Lower leg skin (tissue), 4 donors: ENCODE measurements around the gene WSCD1. TPM values are rescaled to one million over a fixed set of nuclear protein-coding genes. Genes with fewer than 3 reads are reported as not detected.

ENCODE experiments used
- DNase-seq, 2 donors: peaks; one replicate each; pipeline ENCODE4 v3.0.0-alpha.2; 2019; ENCODE audit warnings: low spot score in 2 of 2
- H3K4me3 ChIP-seq: fragments of 200-600 bp; sonication (generic); 2 replicates; pipeline ENCODE4 v1.5.1; 2017; ENCODE audit warnings: mild to moderate bottlenecking, low read depth; ENCODE audit not compliant: poor library complexity, severe bottlenecking
- CTCF ChIP-seq, 3 donors: fragments of 450-650 bp; IDR thresholded peaks; one replicate each; pipeline ENCODE4 v1.5.1; 2016; ENCODE audit warnings: antibody characterized with exemption in 3 of 3, mild to moderate bottlenecking in 3 of 3, moderate library complexity in 2 of 3
- POLR2A ChIP-seq, 2 donors: fragments of 450-650 bp; IDR thresholded peaks; one replicate each; pipeline ENCODE4 v1.6.1; 2016 to 2017; ENCODE audit warnings: antibody characterized with exemption in 2 of 2, mild to moderate bottlenecking in 1 of 2, moderate library complexity in 1 of 2
- WGBS, 2 donors: methylation state at CpG; one replicate each; pipeline ENCODE4 v1.1.5; 2018; 5-methylcytosine and 5-hydroxymethylcytosine counted together
- intact Hi-C: fragments of 100-400 bp; cut with DNase I; formaldehyde crosslinking; loops from one replicate; pipeline ENCODE4 v1.15.0; 2023; ENCODE audit warnings: low total_unique reads
- total RNA-seq, 4 donors: library from RNA; depleted of rRNA; stranded (reverse); fragments of >200 nt; gene quantifications; one replicate each; pipeline ENCODE4 v1.1.0, GENCODE V29; 2016

Gene WSCD1
- total RNA-seq, 4 donors from 2014 or later = 2.5 to 5.3 (median 2.9) TPM

DNA sequence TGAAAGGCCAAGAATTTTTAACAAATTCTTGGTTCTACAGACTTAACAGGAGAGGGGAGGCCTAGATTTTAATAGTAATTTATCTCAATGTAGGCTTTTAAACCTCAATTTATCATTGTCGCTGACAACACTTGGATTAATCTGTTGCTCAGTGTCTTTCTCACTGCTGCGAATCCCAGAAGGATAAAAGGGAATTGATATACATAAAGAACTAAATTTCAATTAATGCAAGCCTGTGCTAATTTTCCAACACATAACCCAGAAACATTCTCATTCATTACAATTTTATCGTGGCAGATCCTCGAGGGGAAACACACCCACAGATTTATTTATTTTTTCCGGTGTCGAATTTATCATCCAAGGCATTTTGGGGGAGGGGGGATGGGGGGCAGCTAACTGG, 98.1 kb downstream of the WSCD1 start:
- H3K4me3 ChIP-seq = no peak overlapping the region
- TF ChIP-seq CTCF (IDR thresholded peaks at IDR 0.05) (no peak), POLR2A (IDR thresholded peaks at IDR 0.05) (no peak)
- WGBS, 2 donors = 73 to 80% methylated on average over 6 of the region's 6 CpGs
- no peak for DNase-seq
- intact Hi-C loops = no loop called here

GRCh38 chr17:6170349-6170748, 100.2 kb downstream of the WSCD1 start:
- peak in 1 of 2 donors; percentile 45 for DNase-seq
- WGBS, 2 donors = 41 to 44% methylated on average over 4 of the region's 4 CpGs
- TF ChIP-seq CTCF (IDR thresholded peaks at IDR 0.05) = no peak
- TF ChIP-seq POLR2A (IDR thresholded peaks at IDR 0.05) = no peak
- intact Hi-C loops = no loop called here
- no peak overlapping the region for H3K4me3 ChIP-seq

GRCh38 chr17:6172642-6173330, 102.6 kb downstream of the WSCD1 start:
- intact Hi-C loops = no loop called here
- WGBS, 2 donors = 73 to 74% methylated on average over 9 of the region's 9 CpGs

DNA sequence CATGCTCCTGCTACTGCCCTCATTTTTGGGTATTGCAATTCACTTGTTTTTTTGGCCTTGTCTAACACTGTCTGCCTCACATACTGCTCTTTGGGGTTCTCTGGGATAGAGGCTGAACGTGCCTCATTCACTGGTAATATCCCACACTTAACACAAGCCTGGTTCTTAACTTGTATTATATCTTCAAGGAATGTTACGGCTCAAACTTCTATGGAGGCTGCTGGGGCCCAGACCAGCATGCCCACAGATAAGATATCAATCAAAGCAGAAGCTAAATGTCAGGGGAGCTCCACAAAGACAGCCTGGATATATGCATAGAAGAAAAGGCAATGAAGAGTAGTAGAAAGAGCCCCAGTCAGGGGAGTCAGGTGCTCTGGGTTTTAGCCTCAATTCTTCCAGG, 103.5 kb downstream of the WSCD1 start:
- intact Hi-C loops = no loop called here

More at GRCh38 chr17:6172642-6173330, 102.6 kb downstream of the WSCD1 start:
- TF ChIP-seq CTCF (IDR thresholded peaks at IDR 0.05) = no peak
- no peak for TF ChIP-seq POLR2A (IDR thresholded peaks at IDR 0.05)
- H3K4me3 ChIP-seq = no peak overlapping the region
- DNase-seq = peak in 1 of 2 donors; percentile 45

More for the DNA sequence above, 103.5 kb downstream of the WSCD1 start:
- DNase-seq = peak in 1 of 2 donors; percentile 39
- no peak overlapping the region for H3K4me3 ChIP-seq
- no peak for TF ChIP-seq CTCF (IDR thresholded peaks at IDR 0.05)
- TF ChIP-seq POLR2A (IDR thresholded peaks at IDR 0.05) = no peak
- 87 to 90% methylated on average over 2 of the region's 2 CpGs for WGBS, 2 donors
